Limb (tissue), 2 donors: Measurements from ENCODE around the gene JPH2.

Experiments
- DNase-seq, 2 donors: peaks; one replicate each; pipeline ENCODE4 v3.0.0-alpha.2; 2016; ENCODE audit errors: extremely low spot score in 2 of 2

Gene JPH2

DNA sequence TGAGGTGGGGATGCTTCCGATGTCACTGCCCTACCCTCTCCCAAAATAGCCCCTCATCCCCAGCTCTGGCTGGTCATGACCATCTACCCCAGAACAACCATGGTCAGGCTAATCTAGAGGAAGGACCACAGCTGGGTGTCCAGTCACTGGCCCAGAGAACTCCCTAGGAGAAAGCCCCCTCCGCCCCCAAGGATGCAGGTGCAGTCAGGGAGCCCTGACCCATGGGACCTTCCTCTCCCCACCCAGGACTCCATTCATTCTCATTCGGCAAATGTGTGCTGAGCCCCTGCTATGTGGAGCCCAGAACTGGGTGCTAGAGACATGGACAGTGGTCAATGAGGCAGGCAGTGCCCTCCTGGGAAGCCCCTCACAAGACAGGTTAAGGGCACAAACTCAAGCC lies 60.5 kb downstream of the JPH2 start:
- DNase-seq = no peak

DNA sequence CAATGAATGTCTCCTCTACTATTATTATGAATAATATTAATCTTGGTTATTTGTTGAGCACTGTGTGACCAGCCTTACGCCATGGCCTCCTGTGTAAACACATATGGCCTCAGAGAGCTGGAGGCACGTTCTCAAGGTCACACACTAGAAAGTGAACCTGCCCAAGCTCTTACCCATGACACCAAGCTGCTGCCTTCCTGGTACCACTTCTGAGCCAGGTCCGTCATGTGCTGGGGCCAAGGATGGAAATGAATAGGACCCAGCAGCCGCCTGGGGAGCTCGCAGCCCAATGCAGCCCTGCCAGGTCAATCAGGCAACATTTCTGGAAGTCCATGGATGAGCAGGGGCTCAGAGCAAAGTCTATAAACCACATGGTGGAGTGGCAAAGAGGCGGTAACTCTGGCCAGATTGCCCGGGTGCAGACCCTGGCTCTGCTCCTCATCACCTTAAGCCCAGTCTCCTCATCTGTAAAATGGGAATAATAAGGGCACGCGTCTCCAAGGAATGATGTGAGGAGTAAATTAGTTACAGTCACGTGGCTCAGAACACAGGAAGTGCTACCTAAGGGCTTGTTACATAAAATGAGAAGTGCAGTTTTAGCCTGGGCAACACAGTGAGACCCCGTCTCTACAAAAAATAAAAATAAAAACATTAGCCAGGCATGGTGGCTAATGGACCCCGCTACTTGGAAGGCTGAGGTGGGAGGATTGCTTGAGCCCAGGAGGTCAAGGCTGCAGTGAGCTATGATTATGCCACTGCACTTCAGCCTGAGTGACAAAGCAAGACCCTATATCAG lies 61.5 kb downstream of the JPH2 start:
- DNase-seq = no peak

DNA sequence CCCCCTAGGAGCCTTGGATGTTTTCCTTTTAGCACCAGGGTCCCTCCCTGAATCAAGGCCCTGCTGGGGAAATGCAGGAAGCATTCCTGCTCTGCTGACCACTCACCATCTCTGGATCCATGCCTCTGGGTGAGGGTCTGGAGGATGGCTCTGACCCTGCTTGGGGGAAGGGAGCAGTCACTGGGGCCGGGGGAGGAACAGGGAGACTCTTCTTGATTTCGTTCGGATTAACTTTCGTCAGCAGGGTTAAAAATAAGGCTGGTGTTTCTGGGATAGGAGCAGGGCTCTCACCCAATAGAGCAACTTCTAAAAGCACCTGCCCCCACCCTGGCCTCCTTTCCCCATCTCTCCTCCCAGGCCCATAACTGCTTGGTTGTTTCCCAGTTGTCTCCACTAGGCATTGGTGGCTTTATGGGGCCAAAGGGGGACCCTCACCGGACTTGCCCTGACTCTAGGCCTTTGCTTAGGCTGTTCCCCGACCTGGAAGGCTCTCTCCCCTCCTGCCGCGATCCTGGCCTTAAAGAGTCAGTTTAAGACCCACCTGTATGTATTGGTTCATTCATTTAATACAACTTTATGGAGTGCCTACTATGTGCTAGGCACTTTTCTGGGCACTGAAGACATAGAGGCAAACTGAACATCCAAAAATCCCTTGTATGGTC lies 63.0 kb downstream of the JPH2 start:
- no peak for DNase-seq

DNA sequence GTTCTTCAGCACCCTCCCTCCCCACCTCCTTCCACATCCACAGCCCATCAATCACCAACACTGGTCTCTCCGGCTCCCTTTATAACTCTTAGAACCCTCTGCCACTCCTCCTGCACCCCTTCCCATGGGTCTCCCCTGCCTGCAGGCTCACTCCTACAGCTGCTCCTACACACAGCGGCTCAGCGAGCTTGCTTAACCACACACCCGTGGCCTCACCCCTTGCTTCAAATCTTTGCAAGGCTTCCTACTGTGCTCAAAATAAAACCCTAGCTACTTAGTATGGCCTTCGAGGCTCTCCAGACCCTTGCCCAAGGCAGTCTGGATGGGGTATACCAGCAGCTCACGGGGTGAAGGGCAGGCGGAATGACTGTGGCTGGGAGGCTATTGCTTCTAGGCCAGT lies 63.7 kb downstream of the JPH2 start:
- no peak for DNase-seq

DNA sequence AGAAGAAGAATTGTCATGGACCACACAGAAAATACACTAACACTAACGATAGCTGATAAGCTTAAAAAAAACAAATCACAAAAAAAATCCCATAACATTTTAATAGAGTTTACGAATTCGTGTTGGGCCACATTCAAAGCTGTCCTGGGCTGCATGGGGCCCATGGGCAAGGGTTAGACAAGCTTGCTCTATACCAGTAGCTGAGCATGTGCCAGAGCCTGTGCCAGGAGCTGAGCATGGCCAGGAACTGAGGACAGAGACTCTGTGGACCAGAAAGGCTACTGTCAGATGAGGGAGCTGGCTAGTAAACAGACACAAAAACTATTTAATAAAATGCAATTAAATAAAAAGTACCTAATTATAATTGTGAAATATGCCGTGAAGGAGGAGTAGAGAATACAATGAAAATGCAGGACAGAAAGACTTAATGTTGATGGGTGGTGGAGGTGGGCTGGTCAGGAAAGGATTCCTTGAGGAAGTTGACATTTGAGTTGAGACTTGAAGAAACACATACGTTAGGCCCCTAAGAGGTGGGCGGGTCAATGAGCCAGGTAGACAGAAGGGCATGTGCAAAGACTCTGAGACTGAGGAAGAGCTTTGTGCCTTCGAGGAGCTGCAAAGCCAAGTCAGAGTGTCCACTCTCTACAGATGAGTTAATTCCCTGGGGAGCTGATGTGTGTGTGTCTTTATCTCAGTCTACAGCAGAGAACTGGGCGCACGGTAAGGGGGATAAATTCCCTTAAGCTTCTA lies 66.1 kb downstream of the JPH2 start:
- DNase-seq = no peak

DNA sequence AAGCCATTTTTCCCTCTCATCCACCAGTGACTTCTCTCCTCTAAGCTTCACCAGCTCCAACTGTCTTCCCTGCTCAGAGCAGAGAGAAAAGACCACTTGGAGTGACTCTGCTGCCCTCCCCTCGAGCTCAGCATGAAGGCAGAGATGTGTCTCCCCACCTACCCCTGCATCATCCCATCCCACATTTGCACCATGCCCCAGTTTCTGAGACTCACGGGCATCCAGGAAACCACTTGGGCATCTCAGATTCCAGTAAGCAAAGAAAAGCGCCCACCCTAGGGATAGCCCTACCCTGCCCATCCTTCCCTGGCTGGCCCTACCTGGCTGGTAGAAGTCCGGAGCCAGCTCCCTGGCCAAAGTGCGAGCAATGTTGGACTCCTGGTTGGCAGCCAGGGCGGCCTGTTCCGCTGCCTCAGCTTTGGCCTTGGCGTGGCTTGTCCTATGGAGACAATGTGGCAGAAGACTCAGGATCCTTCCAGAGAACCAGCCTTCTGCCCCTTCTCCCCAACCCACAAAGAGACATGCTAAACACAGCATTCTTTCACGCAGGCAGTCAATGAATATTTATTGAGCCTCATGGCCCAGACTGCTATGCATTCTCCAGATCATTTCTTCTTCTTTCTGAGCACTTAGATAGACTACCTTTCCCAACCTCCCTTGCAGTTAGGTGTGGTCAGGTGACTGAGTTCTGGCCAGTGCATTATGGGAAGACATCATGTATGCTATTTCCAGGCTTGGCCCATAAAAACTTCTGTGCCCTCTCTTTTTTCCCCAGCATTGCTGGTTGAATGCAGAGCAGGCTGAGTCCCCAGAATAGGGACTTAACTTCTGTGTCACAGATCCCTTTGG lies 68.6 kb downstream of the JPH2 start:
- no peak for DNase-seq

DNA sequence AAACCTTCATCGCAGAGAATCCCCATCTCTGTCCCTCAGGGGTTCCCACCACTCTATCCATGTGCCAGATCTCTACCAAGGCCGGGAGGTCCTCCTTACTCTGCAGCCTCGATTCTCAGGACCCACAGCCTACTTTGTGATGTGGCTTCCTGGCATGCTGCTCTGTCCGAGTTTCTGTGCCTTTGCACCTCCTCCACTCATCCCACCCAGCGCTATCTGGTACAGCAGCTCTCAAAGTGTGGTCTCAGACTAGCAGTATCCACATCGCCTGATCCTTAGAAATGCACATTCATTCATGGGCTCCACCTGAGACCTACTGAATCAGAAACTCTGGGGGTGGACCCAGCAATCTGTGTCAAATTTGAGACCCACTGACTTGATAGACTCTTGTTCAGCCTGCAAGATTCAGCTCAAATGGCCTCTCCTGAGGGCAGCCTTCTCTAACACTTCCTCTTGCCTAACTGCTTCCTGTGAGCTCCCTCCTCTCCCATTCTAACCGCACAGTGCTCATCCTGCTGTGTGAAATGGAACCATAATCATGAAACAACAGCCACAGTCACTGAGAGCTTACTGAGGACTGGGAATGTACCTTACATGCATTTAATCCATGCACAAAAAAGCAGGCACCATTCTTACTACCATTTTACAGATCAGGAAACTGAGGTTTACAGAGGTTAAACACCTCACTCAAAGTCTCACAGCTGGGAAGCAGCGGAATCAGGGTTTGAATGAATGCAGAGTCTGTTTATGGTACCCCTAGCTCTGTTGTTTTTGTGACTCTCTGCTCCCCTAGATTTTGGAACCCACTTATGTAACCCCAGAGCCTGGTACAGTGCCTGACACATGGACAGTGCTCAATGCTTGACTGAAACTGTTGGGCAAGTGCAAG lies 69.4 kb downstream of the JPH2 start:
- DNase-seq = no peak

DNA sequence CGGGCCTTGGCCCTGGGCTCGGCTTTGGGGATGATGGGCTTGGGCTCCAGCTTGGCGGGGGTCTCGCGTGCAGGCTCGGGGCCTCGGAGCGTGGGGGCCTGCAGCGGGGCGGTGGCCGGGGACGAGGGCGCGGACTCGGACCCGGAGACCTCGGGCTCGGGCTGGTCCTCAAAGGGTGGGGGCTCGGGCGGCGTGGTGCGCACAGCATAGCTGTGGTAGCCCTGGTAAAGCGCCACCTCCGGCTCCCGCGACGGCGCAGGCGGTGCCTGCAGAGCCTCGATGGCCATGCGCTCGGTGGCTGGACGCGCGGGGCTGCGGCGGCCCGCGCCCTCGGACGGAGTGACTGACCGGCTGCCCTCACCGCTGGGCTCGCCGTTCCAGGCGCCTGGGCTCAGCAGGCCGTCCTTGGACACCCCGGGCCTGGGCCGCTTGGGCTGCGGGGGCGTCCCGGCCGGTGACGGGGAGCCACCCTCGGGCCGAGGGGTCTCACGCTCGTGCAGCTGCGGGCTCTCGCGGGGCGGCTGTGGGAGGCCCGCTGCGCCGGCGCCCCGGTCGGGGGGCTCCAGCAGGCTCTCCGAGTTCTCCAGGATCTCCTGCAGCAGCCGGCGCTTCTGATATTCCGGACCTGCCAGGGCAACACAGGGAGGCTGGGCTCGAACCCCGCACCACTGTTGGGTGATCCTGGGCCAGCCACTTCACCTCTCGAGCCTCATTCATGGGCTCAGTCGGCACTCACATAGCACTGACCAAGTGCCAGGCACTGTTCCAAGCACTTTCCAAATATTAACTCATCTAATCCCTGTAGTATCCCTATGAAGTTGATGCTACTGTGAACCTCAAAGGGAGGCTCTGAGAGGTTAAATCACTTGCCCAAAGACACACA lies 71.0 kb downstream of the JPH2 start:
- no peak for DNase-seq

DNA sequence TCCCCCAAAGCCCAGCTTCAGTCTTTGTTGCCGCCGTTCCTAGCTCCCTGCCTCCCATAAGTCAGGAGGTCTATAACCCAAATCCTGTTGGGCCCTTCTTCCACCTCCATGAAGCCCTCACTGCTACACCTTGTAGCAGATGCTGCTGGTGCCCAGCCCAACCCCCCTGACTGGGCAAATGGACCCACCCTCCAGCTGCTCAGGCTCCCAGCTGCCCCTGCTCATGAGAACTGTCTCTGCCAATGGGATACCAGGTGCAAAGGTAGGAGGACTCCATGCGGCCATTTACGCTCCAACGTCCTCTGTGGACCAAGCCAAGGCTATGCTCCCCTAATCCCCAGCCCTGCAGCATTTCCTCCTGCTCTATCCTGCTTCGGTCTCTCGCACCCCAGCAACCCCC lies 71.8 kb downstream of the JPH2 start:
- DNase-seq = no peak

DNA sequence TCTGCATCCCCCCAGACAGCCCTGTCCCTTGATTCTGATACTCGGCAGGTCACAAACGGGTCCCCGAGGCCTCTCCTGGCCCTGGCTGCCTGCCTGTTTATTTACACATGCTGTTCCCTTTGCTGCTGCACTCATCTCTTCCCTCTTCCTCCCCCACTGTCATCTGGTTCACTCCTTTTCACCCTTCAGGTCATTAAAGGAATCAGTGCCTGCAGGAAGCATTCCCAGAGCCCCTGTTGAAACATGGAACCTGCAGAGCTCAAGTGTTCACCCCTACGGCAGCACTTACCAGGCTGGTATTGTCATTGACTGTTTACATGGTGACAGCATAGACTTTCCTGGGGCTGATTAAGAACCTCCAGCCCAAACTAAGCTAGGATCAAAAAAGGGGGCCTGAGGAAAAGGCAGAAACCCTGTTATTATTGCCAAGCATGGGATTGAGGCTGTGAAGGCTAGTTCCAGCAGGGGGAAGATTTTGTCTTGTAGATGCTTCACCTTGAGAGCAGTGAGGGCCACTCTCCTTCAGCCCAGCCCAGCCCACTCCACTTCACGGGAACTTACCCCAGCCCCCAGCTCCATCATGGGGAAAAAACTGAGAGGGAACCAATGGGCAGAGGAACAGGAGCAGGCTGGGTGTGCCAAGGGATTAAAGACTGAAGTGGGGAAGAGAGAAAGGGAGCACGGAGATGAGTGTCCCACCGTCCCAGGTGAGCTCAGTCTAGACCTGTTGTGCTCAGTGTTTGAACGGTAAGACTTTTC lies 73.2 kb downstream of the JPH2 start:
- DNase-seq = no peak

DNA sequence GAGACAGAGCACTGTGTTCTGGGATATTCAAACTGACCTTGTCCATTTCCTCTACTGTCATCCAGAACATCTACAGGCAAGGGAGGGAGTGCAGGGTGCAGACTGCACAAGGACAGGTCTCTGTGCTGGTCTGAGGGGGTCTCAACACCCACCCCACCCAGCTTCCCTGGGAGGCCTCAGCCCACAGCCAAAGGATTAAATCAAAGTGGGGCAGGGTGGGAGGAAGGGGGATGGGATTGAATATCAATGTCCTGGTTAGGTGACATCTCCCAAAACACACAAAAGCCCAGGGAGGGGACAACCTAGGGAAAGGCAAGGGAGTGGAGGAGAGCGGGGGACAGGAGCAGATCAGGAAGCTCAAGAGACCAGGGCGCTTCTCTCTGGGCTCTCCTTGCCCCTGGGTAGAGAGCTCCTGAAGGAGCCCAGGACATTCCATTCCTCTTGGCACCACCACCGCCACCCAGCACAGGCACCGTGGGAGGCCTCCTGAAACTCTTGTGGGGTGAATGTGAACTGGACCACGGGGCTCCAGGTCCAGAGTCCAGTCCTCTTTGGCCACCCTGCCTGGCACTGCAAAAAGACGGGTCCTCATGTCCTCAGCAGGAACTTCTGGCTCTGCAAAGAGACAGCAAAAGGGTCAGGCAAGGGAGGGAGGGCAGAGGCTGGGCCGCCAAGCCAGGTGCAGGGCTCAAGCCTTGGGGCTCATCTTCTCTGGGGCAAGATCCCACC lies 73.9 kb downstream of the JPH2 start:
- DNase-seq = no peak

DNA sequence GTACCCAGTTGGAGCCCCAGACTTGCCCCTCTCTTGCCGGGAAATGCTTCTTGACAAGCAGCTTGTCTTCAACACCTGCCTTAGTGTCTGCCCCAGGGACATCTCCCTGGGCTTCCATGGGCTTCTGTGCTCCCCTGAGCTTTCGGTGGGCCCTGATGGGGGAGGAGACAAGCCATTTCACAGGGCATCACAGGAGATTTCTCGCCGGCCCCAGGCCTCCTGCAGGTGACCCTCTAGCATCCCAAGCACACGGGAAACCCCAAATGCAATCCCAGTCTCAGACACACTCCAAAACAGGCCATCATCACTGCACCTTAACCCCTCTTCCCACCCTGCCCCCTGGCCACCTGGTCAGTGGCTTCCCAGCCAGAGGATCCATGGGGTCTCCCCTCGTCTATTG lies 74.5 kb downstream of the JPH2 start:
- no peak for DNase-seq

DNA sequence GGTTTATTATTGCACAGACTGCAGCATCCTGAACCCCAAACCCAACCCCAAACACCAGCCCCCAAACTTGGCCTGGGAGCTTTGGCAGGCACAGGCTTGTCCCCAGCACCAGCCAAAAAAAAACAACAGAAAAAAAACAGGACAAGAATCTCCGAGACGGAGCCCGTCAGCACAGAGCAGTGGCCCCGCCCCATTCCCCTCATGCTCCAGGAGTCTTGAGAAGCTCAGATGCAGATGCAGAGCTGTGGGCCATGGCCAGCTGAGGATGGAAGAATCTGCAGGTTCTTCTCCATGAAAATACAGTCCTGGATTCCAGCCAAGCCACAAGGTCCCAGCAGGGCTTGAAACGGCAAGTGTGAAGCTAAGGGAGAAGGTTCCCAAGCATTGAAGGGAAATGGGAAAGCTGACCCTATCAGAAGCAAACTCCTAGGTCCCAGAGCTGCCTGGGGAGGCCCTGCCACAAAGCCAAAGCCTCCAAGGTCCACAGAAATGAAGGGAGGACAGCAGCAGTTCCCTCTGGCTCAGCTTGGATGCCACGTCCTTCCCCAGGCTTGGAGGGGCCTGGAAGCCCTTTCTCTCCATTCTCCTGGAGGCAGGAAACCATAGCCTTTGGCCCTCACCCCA lies 75.2 kb downstream of the JPH2 start:
- DNase-seq = no peak

DNA sequence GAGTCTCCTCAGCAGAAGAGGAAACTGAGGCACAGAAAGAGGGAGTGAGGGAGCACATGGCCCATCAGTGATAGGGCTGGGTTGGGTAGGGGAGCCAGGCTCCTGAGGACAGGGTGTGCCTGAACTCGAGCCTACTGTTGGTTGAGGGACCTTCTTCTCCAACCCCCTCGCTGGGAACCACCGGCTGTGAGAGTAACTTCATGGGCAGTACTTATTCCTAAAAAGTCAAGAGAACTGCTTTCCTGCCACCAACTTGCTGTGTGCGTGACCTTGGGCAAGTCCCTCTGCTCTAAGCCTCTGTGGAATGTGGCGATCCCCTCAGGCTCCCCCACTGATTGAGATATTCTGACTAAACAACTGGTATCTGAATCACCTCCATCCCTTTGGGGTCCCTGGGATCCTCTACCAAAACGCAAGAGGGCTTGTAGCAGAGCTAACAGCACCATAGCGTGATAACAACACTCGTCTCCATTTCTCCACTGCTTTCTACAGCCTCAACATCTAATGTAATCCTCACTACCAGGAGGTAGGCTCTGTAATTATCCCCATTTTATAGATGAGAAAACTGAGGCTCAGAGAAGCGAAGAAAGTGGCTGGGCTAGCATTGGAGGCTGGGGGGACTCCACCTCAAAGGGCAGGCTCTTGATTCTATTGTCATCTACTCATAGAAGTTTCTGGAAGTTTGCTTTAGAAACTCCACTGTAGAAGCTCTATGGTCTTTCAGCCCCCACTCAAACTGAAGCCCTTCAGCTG lies 76.0 kb downstream of the JPH2 start:
- DNase-seq = no peak

DNA sequence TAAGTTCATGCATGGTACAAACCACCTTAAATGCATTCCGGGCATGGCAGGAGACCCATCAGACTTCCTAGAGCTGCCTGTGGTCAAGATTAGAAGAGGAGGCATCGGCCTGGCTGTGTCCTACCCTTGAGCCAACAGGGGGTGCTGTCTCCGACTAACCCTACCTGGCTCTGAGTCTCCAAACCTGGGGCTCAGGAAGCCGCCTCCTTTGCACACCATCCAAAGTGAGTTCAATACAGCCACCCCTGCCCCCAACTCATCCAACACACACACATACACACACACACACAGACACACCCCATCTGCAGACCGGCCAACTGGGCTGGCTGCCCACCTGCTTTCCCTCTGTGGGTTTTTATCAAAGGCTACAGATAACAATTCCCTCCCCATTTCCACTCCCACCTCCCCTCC lies 77.0 kb downstream of the JPH2 start:
- DNase-seq = no peak

DNA sequence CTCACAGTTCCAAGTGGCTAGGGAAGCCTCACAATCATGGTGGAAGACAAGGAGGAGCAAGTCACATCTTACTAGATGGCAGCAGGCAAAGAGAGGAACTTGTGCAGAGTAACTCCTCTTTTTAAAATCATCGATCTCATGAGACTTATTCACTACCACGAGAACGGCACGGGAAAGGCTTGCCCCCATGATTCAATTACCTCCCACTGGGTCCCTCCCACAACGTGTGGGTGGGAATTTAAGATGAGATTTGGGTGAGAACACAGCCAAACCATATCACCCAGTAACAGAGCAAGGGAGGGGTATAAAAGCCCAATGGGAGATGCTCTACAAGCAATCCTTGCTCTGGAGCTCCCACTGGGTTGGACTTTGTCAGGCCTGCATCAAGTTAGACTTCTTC lies 80.4 kb downstream of the JPH2 start:
- no peak for DNase-seq
